ENCODE results near the gene GADD45A. TPM values are rescaled to one million over a fixed set of nuclear protein-coding genes. Genes with fewer than 3 reads are reported as not detected.

The GADD45A gene, protein sequence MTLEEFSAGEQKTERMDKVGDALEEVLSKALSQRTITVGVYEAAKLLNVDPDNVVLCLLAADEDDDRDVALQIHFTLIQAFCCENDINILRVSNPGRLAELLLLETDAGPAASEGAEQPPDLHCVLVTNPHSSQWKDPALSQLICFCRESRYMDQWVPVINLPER
- total RNA-seq = 60.2 and 77.1 TPM in 2 replicates

GRCh38 chr1:67685067-67685557, at the start of gene GADD45A:
Gene GADD45A, plus strand, starts transcription at chr1:67685201. Its CDS starts 294 bp downstream, at chr1:67685495.

Other genes with a start within 250 kb of the GADD45A start
- 116 and 127 TPM in 2 replicates for gene GNG12, start 148.3 kb downstream of the GADD45A start, total RNA-seq